Lung (tissue), 12 donors: ENCODE measurements around the gene PITX3. TPM values are rescaled to one million over a fixed set of nuclear protein-coding genes. Genes with fewer than 3 reads are reported as not detected.

Experiments used
- ATAC-seq: fragments of 200-7000 bp; cut with Tn5 transposase; one replicate; pipeline ENCODE4 v1.9.1; 2020; ENCODE audit warnings: moderate number of reproducible peaks; ENCODE audit not compliant: insufficient read depth, low FRiP score
- DNase-seq, 3 donors: peaks; one replicate each; pipeline ENCODE4 v3.0.0-alpha.2; 2013 to 2017
- H3K27ac ChIP-seq, 2 donors: one replicate each; pipeline ENCODE4 v1.5.1; 2013; ENCODE audit warnings: mild to moderate bottlenecking in 2 of 2, moderate library complexity in 2 of 2, control low read depth in 1 of 2, inconsistent platforms in 1 of 2, low read depth in 1 of 2, low read length in 1 of 2
- H3K27me3 ChIP-seq, 3 donors: one replicate each; pipeline ENCODE4 v1.5.1; 2013; ENCODE audit warnings: low read length in 2 of 3; ENCODE audit not compliant: control insufficient read depth in 3 of 3, insufficient read depth in 3 of 3
- H3K36me3 ChIP-seq, 4 donors: one replicate each; pipeline ENCODE4 v1.5.1; 2013; ENCODE audit warnings: low read length in 4 of 4, mild to moderate bottlenecking in 1 of 4, moderate library complexity in 1 of 4; ENCODE audit not compliant: control insufficient read depth in 4 of 4, insufficient read depth in 4 of 4
- H3K4me1 ChIP-seq, 5 donors: one replicate each; pipeline ENCODE4 v1.5.1; 2013; ENCODE audit warnings: low read length in 5 of 5, mild to moderate bottlenecking in 2 of 5, moderate library complexity in 1 of 5; ENCODE audit not compliant: control insufficient read depth in 5 of 5, insufficient read depth in 5 of 5
- H3K4me3 ChIP-seq: one replicate; pipeline ENCODE4 v1.5.1; 2013; ENCODE audit warnings: mild to moderate bottlenecking, control low read depth, moderate library complexity
- H3K9ac ChIP-seq, 2 donors: one replicate each; pipeline ENCODE4 v1.5.1; 2013; ENCODE audit warnings: low read length in 2 of 2, control low read depth in 1 of 2; ENCODE audit not compliant: insufficient read depth in 1 of 2
- H3K9me3 ChIP-seq, 4 donors: one replicate each; pipeline ENCODE4 v1.5.1; 2013; ENCODE audit warnings: low read length in 3 of 4, mild to moderate bottlenecking in 1 of 4, moderate library complexity in 1 of 4; ENCODE audit not compliant: control insufficient read depth in 4 of 4, insufficient read depth in 3 of 4
- CTCF ChIP-seq: IDR thresholded peaks from 2 replicates; pipeline ENCODE4 v1.5.1; 2012; ENCODE audit warnings: mild to moderate bottlenecking; ENCODE audit errors: control extremely low read depth, extremely low read depth
- WGBS, 2 donors: extraction: QIAGEN DNeasy Blood & Tissue Kit; methylation state at CpG; one replicate each; pipeline ENCODE4 v1.1.7; 2013; 5-methylcytosine and 5-hydroxymethylcytosine counted together
- polyA plus RNA-seq, 2 donors: library from polyadenylated mRNA; stranded (reverse); fragments of 200-250 nt; gene quantifications; one replicate each; pipeline ENCODE4 v1.2.1, GENCODE V29; 2013
- total RNA-seq, 2 donors: library from RNA; depleted of rRNA in 1 of 2; stranded (reverse); fragments of >200 nt in 1 of 2; gene quantifications; one replicate each; pipeline ENCODE4 v1.2.1, GENCODE V29; 2014 to 2021
- donor health status: control.
- donor health status: control.
- donor health status: Bipolar disorder and iron deficiency.
- donor health status: healthy.
- donor health status: DM: yes; HTN: yes; CAD: no.

Gene PITX3
- total and polyA plus RNA-seq, 4 donors = 0.03 TPM; not detected in 3

DNA sequence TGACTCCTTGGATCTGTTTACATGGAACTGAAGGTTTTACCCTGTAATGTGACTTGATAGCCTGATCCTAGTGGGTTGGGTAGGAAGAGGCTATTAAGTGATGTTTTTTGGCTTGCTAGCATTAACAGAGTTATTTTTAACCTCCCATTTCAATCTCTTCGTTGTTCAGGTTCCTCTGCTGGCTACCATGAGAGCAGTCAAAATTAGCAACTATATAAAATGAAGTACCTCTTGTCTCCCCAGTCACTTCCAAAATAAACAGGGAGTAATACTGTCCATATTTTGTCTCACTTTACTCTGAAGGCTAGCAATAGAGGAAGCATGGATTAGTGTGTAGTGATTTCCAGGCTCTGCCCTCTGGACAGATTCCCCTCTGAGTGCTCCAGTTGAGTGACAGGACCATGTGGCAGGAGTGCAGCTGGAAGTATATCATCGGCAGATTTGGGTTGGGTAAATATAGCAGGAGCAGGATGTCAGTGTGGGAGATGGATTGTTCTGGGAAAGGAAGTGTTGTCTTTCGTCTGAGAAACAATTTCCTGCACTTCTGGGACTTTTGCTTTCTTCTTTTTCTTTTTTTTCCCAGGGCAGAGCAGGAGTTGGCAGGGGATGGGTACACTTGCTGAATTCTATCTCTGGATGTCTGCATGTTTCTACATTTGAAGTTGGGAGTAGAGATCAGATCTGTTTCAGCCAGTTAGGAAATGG lies 39.2 kb upstream of the PITX3 start:
- no peak for ATAC-seq
- no peak overlapping the region for H3K9ac ChIP-seq
- WGBS, 2 donors = 1 to 4% methylated on average over 3 of the region's 3 CpGs

DNA sequence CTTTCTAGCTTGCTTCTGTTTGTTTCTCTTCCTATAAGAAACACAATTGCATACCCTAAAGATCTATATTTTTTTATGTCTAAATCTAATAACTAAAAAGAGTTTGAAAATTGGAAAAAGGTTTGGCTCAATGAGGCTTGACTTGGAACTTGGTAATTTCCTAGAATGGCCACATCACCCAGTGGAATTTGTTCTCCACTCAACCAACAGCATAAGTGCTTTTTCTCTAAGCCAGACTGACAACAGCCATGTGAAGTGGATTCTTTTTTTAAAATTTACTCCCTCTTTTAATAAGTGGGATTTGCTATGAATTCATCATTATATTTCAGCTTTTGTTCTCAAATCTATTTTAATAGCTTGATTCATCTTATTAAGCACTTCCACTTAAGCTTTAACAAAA lies 37.8 kb upstream of the PITX3 start:
- no peak overlapping the region for H3K4me3 ChIP-seq
- H3K27ac ChIP-seq = no peak overlapping the region
- no peaks in the 10 kb centered on the region for H3K9me3 ChIP-seq
- no peak for TF ChIP-seq CTCF
- peaks cover 0 to 5% (median under 1%) of the 10 kb centered on the region in 4 donors for H3K36me3 ChIP-seq
- no peaks in the 10 kb centered on the region for H3K27me3 ChIP-seq
- H3K9ac ChIP-seq = no peak overlapping the region
- ATAC-seq = no peak
- peak in 1 of 3 donors; percentile 20 for DNase-seq
- peaks cover 2 to 47% (median 7%) of the 10 kb centered on the region in 5 donors for H3K4me1 ChIP-seq

More for the DNA sequence above, 39.2 kb upstream of the PITX3 start:
- no peak for TF ChIP-seq CTCF
- peak in 2 of 3 donors; percentile 30 to 53 for DNase-seq
- H3K36me3 ChIP-seq = peaks cover 0 to 5% (median under 1%) of the 10 kb centered on the region in 4 donors
- H3K9me3 ChIP-seq = no peaks in the 10 kb centered on the region
- no peak overlapping the region for H3K4me3 ChIP-seq
- H3K4me1 ChIP-seq = peaks cover 2 to 43% (median 7%) of the 10 kb centered on the region in 5 donors
- peak overlapping the region; percentile 33 to 86 for H3K27ac ChIP-seq
- no peaks in the 10 kb centered on the region for H3K27me3 ChIP-seq

DNA sequence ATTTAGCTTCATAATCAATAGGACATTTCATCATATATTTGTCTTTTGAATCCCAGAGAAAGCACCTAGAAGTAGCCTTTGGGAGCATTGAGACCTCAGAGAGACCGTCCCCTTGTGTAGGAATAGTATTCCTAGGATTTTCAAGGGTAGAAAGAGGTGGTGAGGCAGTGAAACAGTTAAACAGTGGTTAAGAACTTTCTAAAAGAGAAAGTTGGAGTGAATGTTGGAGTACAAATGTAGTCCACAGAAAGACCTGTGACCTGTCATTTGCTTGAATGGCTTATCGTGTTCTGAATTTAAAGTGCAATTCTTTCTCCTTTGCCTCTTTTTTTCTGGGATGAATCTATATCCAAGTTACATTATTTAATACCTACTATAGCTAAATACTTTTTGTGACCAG lies 34.0 kb upstream of the PITX3 start:
- DNase-seq (no peak), ATAC-seq (no peak)
- Histone ChIP-seq H3K4me1 (peaks cover 0 to 38% (median 4%) of the 10 kb centered on the region in 5 donors), H3K4me3 (no peak overlapping the region), H3K27ac (no peak overlapping the region), H3K36me3 (peaks cover 0 to 1% (median 0%) of the 10 kb centered on the region in 4 donors), H3K9ac (no peak overlapping the region), H3K27me3 (no peaks in the 10 kb centered on the region), H3K9me3 (no peaks in the 10 kb centered on the region)
- TF ChIP-seq CTCF = no peak
- WGBS, 2 donors = 89 to 97% methylated on average over 2 of the region's 2 CpGs
